Fibroblast of lung (primary cell): ENCODE data around the gene CNGA2. TPM values are rescaled to one million over a fixed set of nuclear protein-coding genes. Genes with fewer than 3 reads are reported as not detected.

Source experiments
- DNase-seq, 2 donors: peaks; one replicate each; pipeline versions ENCODE4 v3.0.0 to v3.0.0-alpha.2; 2010; ENCODE audit warnings: low read depth in 2 of 2
- H2AFZ ChIP-seq: 2 replicates; pipeline ENCODE4 v1.5.1; 2012; ENCODE audit warnings: low read length, control low read depth, inconsistent platforms
- H3K27ac ChIP-seq: 2 replicates; pipeline ENCODE4 v1.5.1; 2011; ENCODE audit warnings: low read length, control low read depth; ENCODE audit not compliant: insufficient read depth
- H3K27me3 ChIP-seq: 2 replicates; pipeline ENCODE4 v1.5.1; 2011; ENCODE audit warnings: mild to moderate bottlenecking, low read length; ENCODE audit not compliant: control insufficient read depth, insufficient read depth
- H3K36me3 ChIP-seq: 2 replicates; pipeline ENCODE4 v1.5.1; 2011; ENCODE audit warnings: low read length; ENCODE audit not compliant: control insufficient read depth, insufficient read depth
- H3K4me1 ChIP-seq: 2 replicates; pipeline ENCODE4 v1.5.1; 2011; ENCODE audit warnings: low read length; ENCODE audit not compliant: control insufficient read depth, insufficient read depth; ENCODE audit errors: extremely low read depth
- H3K4me2 ChIP-seq: 2 replicates; pipeline ENCODE4 v1.5.1; 2011; ENCODE audit warnings: low read length, control low read depth; ENCODE audit not compliant: insufficient read depth; ENCODE audit errors: extremely low read depth
- H3K4me3 ChIP-seq, 4 experiments: fragments of 200-600 bp in 1 of 4; sonication (generic) in 1 of 4; replicated peaks in 1 of 4; 2 replicates each; pipeline ENCODE4 v1.5.1; 2011 to 2016; ENCODE audit warnings: low read length in 4 of 4, low read depth in 3 of 4, mild to moderate bottlenecking in 3 of 4, control low read depth in 2 of 4, inconsistent platforms in 1 of 4, mixed read lengths in 1 of 4; ENCODE audit not compliant: insufficient read depth in 1 of 4; ENCODE audit errors: control extremely low read depth in 1 of 4
- H3K79me2 ChIP-seq: 2 replicates; pipeline ENCODE4 v1.5.1; 2012; ENCODE audit warnings: mild to moderate bottlenecking, low read length, inconsistent platforms; ENCODE audit not compliant: control insufficient read depth, insufficient read depth
- H3K9ac ChIP-seq: 2 replicates; pipeline ENCODE4 v1.5.1; 2011; ENCODE audit warnings: mild to moderate bottlenecking, low read length, control low read depth; ENCODE audit not compliant: insufficient read depth
- H3K9me3 ChIP-seq: 2 replicates; pipeline ENCODE4 v1.5.1; 2012; ENCODE audit warnings: low read depth, low read length; ENCODE audit not compliant: control insufficient read depth, insufficient read depth
- H4K20me1 ChIP-seq: 2 replicates; pipeline ENCODE4 v1.5.1; 2011; ENCODE audit warnings: low read length; ENCODE audit not compliant: control insufficient read depth, insufficient read depth; ENCODE audit errors: extremely low read depth
- EZH2 ChIP-seq: IDR thresholded peaks from 2 replicates; pipeline ENCODE4 v1.5.1; 2012; ENCODE audit warnings: low read length, control low read depth, mild to moderate bottlenecking; ENCODE audit errors: missing control alignments
- polyA plus RNA-seq, 2 donors: library from polyadenylated mRNA; depleted of rRNA in 1 of 2; stranded (reverse) in 1 of 2; unstranded in 1 of 2; fragments of >200 nt; gene quantifications; 2 replicates each; pipeline ENCODE4 v1.2.1, GENCODE V29; 2011 to 2012; ENCODE audit warnings: missing spikeins in 1 of 2
- total RNA-seq: library from RNA; depleted of rRNA; stranded (reverse); fragments of >200 nt; gene quantifications from 2 replicates; pipeline ENCODE4 v1.2.1, GENCODE V29; 2014
- TF ChIP-seq, protein P1 (sequence below), 2 donors: IDR thresholded peaks in 1 of 2; conservative IDR thresholded peaks in 1 of 2; 1 replicate in 1 of 2; 2 replicates in 1 of 2; pipeline ENCODE4 v1.5.1; 2011 to 2012; ENCODE audit warnings: low read length in 2 of 2, control low read depth in 1 of 2, inconsistent platforms in 1 of 2, low read depth in 1 of 2, mild to moderate bottlenecking in 1 of 2

Gene CNGA2
- total and polyA plus RNA-seq, 2 donors (not counting 1 experiment from before 2014, with no cell fraction given), result not detected

DNA sequence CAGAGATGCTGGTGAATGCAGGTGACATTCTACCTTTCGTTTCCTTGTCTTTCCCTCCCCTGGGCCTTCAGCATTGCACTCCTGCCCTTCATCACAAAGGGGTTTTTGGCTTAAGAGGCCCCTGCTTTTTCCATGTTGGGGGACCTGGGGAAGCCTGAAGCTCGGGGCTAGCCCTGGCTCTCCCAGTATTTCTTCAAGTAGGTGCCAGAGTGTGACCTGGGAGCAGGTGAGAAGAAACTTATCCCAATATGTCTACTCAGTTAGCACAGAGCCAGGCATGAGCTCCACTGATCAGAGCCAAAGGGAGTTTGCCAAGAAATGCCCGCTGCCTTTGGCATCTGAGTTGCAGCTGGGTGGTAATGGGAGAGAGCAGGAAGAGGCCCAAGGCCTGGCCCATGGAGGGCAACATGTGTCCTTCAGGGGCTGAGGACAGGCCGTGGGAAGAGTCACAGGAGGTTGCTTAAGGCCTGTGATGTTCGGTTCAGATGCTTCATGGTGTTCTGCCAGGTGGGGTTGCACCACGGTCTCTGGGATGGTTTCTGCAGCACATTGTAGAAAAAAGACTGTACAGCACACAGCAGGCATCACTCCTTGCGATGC is 31.7 kb upstream of the CNGA2 start:
- Histone ChIP-seq H3K79me2 (no peaks in the 10 kb centered on the region), H3K27me3 (no peaks in the 10 kb centered on the region), H3K36me3 (no peaks in the 10 kb centered on the region), H3K9me3 (no peaks in the 10 kb centered on the region), H3K27ac (no peak overlapping the region), H3K4me2 (no peak overlapping the region), H4K20me1 (no peaks in the 10 kb centered on the region), H3K4me3 (no peak overlapping the region), H3K9ac (no peak overlapping the region), H3K4me1 (no peaks in the 10 kb centered on the region), H2AFZ (no peak overlapping the region)
- TF ChIP-seq, protein P1, sequence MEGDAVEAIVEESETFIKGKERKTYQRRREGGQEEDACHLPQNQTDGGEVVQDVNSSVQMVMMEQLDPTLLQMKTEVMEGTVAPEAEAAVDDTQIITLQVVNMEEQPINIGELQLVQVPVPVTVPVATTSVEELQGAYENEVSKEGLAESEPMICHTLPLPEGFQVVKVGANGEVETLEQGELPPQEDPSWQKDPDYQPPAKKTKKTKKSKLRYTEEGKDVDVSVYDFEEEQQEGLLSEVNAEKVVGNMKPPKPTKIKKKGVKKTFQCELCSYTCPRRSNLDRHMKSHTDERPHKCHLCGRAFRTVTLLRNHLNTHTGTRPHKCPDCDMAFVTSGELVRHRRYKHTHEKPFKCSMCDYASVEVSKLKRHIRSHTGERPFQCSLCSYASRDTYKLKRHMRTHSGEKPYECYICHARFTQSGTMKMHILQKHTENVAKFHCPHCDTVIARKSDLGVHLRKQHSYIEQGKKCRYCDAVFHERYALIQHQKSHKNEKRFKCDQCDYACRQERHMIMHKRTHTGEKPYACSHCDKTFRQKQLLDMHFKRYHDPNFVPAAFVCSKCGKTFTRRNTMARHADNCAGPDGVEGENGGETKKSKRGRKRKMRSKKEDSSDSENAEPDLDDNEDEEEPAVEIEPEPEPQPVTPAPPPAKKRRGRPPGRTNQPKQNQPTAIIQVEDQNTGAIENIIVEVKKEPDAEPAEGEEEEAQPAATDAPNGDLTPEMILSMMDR (conservative IDR thresholded peaks at IDR 0.05 in 1 of 2, IDR thresholded peaks at IDR 0.05 in 1 of 2; ENCODE audit: low read depth in 1 of 2, low read length in 2 of 2), result no peak
- TF ChIP-seq EZH2, result no peak
- DNase-seq, result no peak

DNA sequence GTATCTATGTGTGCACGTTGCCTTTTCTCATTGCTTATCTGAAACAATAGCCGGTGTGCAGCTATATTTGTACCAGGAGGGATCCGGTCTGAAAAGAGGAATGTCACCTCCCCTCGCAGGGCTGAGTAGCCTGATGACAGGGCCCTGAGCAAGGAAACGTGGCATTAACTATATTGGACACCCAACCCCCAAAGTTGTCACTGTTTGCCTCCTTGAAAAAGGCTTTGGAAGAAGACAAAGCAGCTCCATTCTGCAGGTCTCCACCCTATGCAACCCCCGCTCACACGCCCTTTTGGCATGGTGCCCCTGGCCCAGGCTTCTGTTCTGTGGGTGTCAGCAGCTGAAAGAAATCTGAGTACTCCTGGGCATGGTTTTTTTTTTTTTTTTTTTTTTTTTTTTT is 31.1 kb upstream of the CNGA2 start:
- Histone ChIP-seq H3K4me3 (no peak overlapping the region), H3K9ac (no peak overlapping the region), H3K4me1 (no peaks in the 10 kb centered on the region), H3K36me3 (no peaks in the 10 kb centered on the region), H3K79me2 (no peaks in the 10 kb centered on the region), H2AFZ (no peak overlapping the region), H3K9me3 (no peaks in the 10 kb centered on the region), H4K20me1 (no peaks in the 10 kb centered on the region), H3K4me2 (no peak overlapping the region), H3K27ac (no peak overlapping the region), H3K27me3 (no peaks in the 10 kb centered on the region)
- peak in 1 of 2 donors; percentile 29 for DNase-seq
- TF ChIP-seq, protein P1 (conservative IDR thresholded peaks at IDR 0.05 in 1 of 2, IDR thresholded peaks at IDR 0.05 in 1 of 2; ENCODE audit: low read depth in 1 of 2, low read length in 2 of 2), result no peak
- no peak for TF ChIP-seq EZH2

DNA sequence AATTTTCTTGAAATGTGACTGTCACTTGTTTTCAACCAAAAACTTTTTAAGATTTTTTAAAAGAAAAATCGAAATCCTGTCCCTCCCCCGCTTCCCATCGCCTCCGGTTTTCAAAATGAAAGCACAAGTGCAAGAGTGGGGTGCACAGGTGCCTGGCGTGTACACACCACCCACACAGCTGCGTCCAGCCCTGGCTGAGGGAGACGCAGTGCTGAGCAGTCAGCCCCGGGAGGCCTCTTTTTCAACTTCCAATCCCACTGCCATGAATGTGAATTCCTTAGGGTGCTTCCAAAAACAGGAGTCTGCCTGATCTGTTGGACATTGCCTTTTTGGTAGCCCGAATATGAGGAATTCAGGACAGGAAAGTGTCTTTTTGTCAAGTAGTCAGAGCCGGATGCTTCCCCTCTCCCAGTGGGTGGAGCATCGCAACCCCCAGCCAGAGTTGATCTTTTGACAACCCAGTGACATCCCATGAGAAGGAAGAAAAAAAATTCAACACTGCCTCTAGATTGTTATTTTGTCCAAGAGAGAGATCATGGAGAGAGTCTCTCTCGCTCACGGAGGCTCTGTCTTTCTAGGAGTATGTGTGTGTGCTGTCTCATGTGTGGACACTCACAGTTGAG is 30.4 kb upstream of the CNGA2 start:
- H3K27me3 ChIP-seq, result no peaks in the 10 kb centered on the region
- no peak overlapping the region for H3K4me3 ChIP-seq
- DNase-seq, result peak in 1 of 2 donors; percentile 6
- no peak overlapping the region for H3K27ac ChIP-seq
- H3K36me3 ChIP-seq, result no peaks in the 10 kb centered on the region
- H3K4me2 ChIP-seq, result no peak overlapping the region
- H3K79me2 ChIP-seq, result no peaks in the 10 kb centered on the region
- H3K9me3 ChIP-seq, result no peaks in the 10 kb centered on the region
- H3K4me1 ChIP-seq, result no peaks in the 10 kb centered on the region
- no peaks in the 10 kb centered on the region for H4K20me1 ChIP-seq
- TF ChIP-seq EZH2, result no peak
- TF ChIP-seq, protein P1 (conservative IDR thresholded peaks at IDR 0.05 in 1 of 2, IDR thresholded peaks at IDR 0.05 in 1 of 2; ENCODE audit: low read depth in 1 of 2, low read length in 2 of 2), result no peak
- H2AFZ ChIP-seq, result no peak overlapping the region
- H3K9ac ChIP-seq, result no peak overlapping the region
